Measurements from ENCODE around the gene SEPTIN12.

The SEPTIN12 gene

DNA sequence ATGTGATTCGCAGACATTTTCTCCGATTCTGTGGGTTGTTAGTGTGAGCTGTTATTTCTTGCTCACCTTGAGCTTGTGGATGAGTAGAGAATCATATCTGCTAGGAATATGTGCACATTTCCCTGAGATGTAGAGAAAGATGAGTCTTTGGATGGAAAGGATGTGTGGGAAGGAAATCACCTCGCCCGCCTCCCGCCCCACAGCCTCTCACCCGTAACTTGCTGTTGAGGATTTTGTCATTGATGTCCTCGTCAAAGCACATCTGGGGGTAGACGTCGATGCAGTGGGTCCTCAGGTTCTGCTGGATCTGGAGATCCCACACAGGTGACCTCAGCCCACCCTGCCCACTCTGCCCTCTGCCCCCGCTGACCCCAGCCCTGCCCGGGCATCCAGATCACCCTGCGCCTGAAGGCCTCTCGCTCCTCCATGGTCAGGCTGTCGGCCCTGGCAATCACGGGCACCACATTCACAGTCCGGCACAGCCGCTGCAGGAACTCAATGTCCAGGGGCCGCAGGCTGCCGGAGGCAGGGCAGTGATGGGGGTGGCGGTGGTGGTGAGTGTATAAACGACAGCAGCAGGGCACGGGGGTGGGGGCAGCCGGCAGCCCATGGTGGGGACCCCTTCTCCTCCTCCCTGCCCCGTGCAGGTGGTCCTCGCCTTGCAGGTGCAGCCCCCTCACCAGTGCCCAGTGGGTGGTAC lies 4.7 kb downstream of the SEPTIN12 start:
- DNase-seq: no peak

DNA sequence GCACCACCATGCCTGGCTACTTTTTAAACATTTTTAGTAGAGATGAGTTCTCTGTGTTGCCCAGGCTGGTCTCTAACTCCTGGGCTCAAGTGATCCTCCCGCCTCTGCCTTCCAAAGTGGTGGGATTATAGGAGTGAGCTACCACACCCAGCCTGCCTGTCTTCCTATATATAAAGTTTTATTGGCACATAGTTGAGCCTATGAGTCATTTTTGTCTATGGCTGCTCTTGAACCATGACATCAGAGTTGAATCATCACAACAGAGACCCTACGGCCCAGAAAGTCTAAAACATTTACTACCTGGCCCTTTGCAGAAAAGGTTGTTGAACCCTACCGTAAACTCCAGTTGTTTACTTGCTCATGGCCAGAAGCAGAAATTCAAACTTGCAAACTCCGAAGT lies 7.9 kb downstream of the SEPTIN12 start:
- DNase-seq: no peak

DNA sequence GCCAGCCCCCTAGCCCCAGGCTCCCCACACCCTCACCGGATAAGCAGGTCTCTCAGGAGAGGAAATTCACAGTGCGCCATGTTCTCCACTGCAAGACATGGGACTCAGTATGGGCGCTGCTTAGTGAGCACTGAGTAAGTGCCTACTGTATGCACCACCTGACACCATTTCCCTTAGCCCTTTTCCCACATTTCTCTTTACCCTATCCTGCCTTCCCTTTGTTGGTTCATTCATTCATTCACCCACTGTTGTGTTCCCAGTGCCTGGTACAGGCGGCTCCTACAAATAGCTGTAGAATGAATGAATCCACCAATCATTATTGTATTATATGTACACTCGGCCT lies 10.1 kb downstream of the SEPTIN12 start:
- DNase-seq: no peak

DNA sequence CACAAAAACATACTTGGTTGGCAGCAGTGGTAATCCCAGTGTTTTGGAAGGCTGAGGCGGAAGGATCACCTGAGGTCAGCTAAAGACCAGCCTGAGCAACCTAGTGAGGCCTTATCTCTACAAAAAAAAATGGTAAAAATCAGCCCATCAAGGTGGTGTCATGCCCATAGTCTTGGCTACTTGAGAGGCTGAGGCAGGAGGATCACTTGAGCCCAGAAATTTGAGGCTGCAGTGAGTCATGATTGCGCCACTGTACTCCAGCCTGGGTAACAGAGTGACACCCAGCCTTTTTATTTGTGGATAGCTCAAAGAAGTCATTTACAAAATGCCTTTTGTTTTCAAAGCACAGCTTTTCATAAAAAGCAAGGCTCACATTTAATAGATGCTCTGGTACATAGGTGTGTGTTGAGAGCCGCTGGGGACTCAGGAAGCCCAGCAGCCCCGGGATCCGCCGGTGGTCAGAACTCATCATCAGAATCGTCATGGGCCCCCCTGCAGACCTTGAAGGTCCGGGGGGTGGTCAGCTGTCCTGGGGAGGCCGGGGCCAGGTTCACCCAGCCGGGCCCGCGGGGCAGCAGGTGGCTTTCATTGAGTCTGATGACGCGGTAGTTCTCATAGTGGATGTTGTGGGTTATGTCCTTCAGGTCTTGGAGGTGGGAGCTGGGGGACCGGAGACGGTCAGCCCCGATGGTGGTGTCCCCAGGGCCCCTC lies 10.7 kb downstream of the SEPTIN12 start:
- DNase-seq: no peak

DNA sequence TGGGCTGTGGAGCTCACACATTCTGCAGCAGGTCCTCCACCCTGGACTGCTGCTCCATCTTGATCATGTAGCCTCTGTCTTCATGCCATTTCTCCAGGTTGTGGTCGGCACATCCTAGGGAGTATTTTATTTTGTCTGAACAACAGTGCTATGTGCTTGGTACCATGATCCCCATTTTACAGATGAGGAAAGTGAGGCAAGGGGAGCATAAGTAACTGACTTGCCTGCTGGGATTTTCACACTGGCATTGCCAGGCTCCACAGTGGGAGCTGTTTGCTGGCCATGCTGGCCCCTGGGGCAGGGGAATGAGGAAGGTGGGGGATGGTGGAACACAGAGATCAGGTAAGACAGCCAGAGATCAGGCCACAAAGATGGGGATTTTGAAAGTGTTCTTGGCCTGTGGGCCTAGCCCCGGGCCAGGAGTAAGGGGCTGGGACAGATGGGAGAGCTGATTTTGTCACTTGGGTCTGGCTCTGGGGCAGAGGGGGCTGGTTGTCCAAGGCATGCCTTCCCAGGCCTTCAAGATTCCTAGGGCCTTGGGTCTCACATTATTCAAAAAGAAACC lies 11.9 kb downstream of the SEPTIN12 start:
- DNase-seq: no peak

DNA sequence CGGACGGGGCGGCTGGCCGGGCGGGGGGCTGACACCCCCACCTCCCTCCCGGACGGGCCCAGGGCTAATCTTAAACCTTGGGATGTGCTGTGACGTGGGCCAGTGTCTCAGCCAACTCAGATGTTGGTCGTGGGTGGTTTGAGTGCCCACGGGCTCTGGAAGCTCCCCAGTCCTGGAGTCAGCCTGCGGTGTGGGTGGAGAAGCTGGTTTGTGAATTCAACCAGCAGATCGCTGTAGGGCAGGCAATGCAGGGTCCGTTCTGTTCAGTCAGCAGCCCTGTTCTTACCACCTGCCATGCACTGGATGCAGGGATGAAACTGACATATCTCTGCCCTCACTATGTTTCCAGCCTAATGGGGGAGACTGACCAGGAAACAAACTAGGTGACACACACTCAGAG lies 13.1 kb downstream of the SEPTIN12 start:
- no peak for DNase-seq

DNA sequence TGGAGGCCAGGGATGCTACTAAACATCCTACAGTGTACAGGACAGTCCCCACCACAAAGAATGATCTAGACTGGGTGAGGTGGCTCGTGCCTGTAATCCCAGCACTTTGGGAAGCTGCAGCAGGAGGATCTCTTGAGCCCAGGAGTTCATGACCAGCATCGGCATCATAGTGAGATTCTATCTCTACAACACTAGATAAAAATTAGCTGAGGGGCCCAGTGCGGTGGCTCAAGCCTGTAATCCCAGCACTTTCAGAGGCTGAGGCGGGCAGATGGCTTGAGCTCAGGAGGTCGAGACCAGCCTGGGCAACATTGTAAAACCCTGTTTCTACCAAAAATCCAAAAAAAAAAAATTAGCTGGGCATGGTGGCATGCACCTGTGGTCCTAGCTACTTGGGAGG lies 15.8 kb downstream of the SEPTIN12 start:
- no peak for DNase-seq

DNA sequence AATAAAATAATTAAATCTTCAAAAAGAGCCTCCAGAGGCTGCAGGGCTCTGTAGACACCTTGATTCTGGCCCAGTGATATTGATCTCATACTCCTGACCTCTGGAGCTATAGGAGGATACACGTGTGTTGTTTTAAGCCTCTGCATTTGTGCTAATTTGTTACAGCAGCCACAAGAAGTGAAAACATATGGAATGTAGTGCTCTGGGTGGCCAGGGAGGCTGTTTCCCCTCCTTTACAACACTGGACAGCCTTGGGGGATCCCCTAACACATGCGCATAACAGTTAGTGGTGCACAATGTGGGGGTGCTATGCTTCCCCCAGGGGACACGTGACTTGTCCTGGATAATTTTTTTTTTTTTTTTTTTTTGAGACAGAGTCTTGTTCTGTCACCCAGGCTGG lies 16.5 kb downstream of the SEPTIN12 start:
- no peak for DNase-seq

DNA sequence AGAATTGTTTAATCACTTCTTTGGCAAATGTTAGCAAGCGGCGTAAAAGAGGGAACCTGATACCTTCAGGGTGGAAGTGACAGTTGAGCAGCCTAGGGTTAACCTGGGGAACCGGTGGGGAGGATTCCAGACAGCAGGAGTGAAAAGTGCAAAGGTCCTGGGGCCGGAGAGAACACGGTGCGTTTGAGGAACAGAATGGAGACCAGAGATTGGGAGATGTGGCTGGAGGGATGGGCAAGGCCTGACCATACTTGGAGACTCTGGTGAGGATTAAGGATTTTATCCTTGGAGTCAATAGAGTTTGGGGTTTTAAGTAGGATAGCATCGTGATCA lies 18.9 kb downstream of the SEPTIN12 start:
- no peak for DNase-seq

DNA sequence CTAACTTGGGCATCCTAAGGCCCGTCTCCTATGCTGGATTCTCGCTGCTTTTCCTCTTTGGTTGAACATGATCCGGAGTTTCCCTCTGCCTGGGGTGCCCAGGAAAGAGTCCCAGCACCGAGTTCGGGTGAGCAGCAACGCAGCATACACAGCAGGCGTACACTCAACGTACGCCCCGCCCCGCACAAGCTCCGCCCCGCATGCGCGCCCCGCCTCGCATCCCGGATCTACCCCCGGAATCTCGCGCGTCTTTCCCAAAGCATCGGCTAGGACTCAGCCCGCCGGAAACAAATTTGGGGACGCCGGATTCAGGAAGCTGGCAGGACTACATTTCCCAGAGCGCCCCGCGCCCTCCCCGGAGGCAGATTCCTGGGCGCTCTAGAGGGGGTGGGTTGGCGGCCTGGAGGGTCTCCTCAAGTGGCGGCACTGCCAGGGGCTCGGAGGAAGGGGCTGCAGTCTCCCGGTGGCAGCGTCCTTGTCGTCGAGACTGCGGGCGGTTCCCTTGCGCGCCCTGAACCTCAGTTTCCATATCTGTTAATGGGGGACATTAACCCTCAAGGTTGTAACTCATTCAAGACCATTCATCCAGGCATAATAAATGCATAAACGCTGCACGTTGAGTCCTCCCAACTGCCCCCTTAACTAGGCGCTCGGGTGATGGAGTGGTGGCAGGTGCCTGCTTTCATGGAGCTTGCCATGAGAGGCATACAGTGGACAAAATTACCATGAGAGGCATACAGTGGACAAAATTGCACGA lies 19.4 kb downstream of the SEPTIN12 start:
- peak; percentile 80 for DNase-seq

DNA sequence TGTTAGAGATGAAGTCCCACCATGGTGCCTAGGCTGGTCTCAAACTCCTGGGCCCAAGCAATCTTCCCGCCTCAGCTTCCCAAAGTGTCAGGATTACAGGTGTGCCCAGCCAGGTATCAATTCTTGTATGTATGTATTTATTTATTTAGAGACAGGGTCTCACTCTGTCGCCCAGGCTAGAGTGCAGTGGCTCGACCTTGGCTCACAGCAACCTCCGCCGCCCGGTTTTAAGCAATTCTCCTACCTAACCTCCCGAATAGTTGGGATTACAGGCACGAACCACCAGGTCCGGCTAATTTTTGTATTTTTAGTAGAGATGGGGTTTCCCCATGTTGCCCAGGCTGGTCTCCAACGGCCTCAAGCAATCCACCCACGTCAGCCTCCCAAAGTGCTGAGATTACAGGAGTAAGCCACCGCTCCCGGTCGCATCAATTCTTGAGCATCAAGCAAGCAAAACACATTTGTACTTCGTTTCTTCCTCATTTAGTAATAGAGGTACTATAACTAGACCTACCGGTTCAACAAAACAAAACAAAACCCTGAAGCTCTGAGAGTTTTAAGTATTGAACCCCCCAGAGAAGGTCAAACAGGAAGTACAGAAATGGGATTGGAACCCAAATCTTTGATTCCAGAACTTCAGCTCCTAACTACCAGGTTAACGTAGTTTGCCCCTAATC lies 20.1 kb downstream of the SEPTIN12 start:
- no peak for DNase-seq

DNA sequence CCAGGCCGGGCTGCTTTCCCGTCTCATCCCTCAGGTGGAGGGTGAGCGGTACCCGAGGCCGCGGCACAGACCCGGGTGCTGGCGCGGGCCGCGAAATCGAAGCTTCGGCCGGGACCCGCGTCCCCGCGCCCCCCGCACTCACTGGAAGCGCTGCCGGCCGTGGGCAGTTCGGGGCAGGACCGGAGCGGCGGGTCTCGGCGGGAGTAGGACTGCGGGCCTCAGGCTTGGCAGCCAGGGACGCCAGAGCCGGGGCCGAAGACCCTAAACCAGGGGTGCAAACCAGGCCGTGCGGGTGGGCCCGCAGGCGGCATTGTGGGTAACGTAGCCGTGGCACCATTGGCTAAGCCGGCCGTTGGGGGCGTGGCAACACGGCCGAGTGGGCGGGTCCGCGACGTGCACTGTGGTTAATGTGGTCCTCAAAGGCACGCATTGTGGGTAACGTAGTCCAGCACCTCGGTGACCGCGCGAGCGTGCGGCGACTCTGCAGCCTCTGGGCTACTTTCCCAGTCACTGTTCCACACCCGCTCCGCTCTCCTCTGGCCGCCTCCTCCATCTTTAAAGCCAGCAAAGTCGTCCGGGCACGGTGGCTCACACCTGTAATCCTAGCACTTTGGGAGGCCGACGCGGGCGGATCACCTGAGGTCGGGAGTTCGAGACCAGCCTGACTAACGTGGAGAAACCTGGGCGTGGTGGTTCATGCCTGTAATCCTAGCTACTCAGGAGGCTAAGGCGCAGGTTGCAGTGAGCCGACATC lies 21.1 kb downstream of the SEPTIN12 start, which contains the start of gene ZNF500:
TSS of gene ZNF500 (minus strand) at position 288 of the 754 bp plus-strand sequence. CDS start 1,184 bp downstream, outside the sequence.
- peak; percentile 85 for DNase-seq

DNA sequence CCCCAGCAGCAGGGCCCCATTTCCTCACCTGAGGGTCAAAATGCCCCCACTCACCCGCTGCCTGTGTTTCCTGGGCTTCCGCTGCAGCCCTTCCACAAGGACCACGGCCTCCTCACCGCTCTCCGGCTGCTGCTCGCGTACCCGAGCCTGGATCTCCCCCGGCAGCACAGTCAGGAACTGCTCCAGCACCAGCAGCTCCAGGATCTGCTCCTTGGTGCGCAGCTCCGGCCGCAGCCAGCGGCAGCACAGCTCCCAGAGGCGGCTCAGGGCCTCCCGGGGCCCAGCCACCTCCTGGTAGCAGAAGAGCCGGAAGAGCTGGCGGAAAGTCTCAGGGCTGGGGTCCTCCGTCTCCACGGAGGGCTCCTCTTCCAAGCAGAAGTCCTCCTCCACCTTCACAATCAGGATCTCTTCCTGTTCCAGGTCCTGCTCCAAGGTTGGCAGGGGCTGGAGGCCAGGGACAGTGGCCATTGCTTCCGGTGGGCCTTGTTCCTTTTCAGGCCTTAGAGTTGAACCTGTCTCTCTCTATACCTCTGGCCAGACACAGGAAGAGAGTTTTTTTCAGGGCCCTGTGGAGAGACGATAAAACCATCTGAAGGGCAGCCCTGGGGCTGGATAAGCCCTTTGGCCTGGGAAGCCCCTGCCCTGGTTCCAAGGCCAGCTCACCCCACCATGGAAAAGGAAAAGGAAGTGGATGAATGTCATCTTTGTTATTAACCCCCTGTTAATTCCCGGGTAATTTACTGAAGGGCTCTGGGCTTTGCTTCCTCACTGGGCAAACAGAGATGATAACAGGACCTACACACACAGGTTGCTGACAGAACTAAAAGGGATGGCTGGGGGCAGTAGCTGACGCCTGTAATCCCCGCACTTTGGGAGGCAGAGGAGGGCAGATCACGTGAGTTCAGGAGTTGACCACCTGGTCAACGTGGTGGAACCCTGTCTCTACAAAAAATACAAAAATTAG lies 22.4 kb downstream of the SEPTIN12 start:
- no peak for DNase-seq

DNA sequence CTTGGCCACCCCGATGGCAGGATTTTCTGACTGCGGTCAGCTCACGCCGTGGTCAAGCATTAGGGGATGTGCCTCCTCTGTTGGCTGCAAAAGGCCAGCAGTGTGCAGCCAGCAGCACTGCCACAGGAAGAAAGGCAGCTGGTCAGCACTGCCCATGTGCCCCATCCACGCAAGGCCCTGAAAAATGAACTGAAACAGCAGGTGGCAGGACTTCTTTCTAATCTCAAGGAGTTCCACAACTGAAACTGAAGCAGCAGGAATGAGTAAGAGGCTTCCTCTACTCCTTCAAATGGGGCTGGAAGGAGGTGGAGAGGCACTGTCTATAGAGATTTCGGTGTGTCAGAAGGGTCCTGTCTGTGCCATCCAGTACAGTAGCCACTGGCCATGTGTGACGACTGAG lies 24.4 kb downstream of the SEPTIN12 start:
- DNase-seq: no peak

DNA sequence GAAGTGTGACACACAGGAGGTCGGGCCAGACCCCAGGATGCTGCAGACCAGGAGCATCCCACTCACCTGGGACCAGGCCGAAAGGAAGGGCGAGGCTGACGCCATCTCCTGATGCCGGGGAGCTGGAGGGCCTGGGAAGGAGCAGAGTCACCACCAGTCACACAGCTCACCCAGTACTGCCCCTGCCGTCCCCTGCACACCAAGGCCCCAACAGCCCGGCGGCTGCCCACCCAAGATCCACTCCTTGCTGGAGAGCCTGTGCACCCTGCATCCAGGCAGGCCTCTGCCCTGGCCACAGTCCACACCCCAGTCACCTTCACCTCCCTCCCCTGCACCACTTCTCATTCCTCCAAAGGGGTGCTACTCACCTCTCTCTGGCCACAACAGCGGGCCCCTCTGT lies 25.9 kb downstream of the SEPTIN12 start:
- DNase-seq: no peak

DNA sequence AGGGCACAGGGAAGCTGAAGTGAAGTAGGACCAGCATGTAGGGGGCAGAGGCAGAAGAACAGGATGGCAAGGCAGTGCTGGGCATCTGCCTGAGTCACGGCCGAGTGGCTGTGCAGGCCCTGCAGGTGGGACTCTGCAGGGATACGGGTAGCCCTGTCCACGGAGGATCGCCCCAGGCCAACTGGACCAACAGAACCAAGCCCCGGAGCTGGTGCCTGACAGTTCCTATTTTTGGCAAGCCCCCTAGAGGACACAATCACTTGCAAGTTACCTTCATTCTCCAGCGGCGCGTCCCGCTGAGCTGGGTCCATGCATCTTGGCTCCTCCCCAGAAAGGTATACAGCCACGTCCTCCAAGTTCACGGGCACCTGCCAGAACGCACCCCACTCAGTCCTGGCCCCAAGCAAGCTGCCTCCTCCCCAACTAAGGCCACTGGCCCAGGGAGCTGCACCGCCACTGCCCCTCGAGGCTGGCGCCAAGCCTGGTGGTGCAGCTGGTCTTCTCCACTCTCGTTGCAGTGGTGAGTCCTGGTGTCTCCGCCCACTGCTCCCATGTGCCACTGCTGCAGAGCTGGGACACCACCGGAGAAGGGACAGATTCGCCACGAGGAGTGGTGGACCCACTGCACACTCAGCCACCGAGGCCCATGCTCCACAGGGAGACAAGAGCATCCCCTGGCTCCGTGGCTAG lies 27.8 kb downstream of the SEPTIN12 start:
- no peak for DNase-seq

DNA sequence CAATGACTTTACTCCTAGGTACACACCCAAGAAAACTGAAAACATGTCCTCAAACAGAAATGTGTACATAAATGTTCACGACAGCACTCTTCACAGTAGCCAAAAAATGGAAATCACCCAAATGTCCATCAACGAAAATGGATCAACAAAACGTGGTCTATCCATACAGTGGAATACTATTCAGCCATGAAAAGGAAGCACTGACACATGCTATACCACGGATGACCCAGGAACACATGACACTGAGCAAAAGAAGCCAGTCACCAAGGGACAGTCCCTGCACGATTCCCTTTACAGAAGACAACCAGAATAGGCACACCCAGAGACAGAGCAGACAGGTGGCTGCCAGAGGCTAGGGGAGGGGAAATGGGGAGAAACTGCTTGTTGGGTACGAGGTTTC lies 32.5 kb downstream of the SEPTIN12 start:
- DNase-seq: no peak

DNA sequence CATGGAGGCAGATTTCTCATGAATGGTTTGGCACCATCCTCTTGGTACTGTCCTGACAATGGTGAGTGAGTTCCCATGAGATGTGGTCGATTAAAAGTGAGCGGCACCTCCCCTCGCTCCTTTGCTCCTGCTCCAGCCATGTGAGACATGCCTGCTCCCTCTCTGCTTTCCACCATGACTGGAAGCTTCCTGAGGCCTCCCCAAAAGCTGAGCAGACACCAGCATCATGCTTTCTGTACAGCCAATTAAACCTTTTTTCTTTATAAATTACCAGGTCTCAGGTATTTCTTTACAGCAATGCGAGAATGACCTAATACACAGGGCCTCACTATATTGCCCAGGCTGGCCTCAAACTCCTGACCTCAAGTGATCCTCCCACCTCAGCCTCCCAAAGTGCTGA lies 33.3 kb downstream of the SEPTIN12 start:
- no peak for DNase-seq

DNA sequence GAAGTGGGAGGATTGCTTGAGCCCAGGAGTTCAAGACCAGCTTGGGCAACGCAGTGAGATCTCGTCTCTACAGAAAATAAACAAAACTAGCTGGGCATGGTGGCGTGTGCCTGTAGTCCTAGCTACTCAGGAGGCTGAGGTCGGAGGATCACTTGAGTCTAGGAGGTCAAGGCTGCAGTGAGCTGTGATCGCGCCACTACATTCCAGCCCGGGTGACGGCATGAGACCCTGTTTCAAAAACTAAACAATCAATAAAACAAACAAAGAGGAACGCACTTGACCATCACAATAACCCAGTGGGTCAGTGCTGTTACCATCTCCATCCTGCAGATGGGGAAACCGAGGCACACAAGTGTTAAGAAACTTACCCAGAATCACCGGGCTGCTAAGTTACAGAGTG lies 34.9 kb downstream of the SEPTIN12 start:
- no peak for DNase-seq

DNA sequence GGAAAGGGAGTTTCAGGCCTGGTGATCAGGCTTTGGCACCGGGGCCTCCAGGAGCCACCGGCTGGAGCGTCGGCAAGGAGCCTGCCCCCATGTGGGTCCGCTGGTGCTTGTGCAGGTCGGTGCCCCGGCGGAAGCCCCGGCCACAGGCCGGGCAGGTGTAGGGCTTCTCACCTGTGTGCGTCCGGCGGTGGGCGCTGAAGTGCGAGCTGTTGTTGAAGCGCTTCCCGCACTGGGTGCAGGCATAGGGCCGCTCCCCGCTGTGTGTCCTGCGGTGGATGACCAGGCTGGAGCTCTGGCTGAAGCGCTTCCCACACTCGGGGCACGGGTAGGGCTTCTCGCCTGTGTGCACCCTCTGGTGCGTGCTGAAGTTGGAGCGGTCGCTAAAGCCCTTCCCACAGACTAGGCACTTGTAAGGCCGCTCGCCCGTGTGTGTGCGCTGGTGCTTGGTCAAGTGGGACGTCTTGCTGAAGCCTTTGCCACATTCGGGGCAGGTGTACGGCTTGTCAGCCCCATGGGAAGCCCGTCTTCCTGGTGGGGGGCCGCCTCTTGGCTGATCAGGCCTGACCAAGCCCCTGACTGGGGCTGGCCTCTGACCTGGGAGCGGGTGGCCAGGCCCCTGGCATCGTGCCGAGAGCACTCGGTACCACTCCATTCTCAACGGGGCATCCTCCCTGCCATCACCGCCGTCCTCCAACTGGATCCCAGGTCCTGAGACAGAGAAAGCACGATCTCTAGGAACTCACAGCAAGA lies 35.6 kb downstream of the SEPTIN12 start:
- DNase-seq: no peak
